Transverse colon (tissue), 4 donors: Measurements from ENCODE around the gene NCK2. TPM values are rescaled to one million over a fixed set of nuclear protein-coding genes. Genes with fewer than 3 reads are reported as not detected.
"Not testable (repeated sequence)": the region's sequence is repeated elsewhere in the genome, so short reads cannot be mapped to it uniquely, and the experiment has no call there.

Source experiments
- DNase-seq: peaks from one replicate; pipeline ENCODE4 v3.0.0-alpha.2; 2019
- H3K27ac ChIP-seq, 4 donors: fragments of 200-600 bp; sonication (generic); 2 replicates each; pipeline ENCODE4 v1.5.1; 2016 to 2018; ENCODE audit warnings: inconsistent platforms in 4 of 4
- H3K27me3 ChIP-seq: fragments of 200-600 bp; sonication (generic); 2 replicates; pipeline ENCODE4 v1.5.1; 2017; ENCODE audit warnings: inconsistent platforms
- H3K36me3 ChIP-seq, 4 donors: fragments of 200-600 bp; sonication (generic); 2 replicates each; pipeline ENCODE4 v1.5.1; 2017 to 2019; ENCODE audit warnings: inconsistent platforms in 4 of 4
- H3K4me1 ChIP-seq, 4 donors: fragments of 200-600 bp; sonication (generic); 2 replicates each; pipeline ENCODE4 v1.5.1; 2017 to 2020; ENCODE audit warnings: inconsistent platforms in 4 of 4
- H3K4me3 ChIP-seq, 4 donors: fragments of 200-600 bp; sonication (generic); 1 replicate in 1 of 4; 2 replicates in 3 of 4; pipeline versions ENCODE4 v1.5.1 to v1.6.1; 2017 to 2019; ENCODE audit warnings: inconsistent platforms in 4 of 4
- H3K9me3 ChIP-seq, 2 donors: fragments of 200-600 bp; sonication (generic); 2 replicates each; pipeline ENCODE4 v1.5.1; 2017 to 2019; ENCODE audit warnings: inconsistent platforms in 2 of 2
- CTCF ChIP-seq, 5 experiments: fragments of 200-600 bp in 3 of 5; fragments of 450-650 bp in 2 of 5; sonication (generic) in 3 of 5; IDR thresholded peaks; 1 replicate in 2 of 5; 2 replicates in 3 of 5; pipeline ENCODE4 v1.5.1; 2016 to 2017; ENCODE audit warnings: antibody characterized with exemption in 5 of 5, inconsistent platforms in 3 of 5, mild to moderate bottlenecking in 2 of 5, moderate library complexity in 1 of 5
- EP300 ChIP-seq: sonication (generic); formaldehyde crosslinking; IDR thresholded peaks from one replicate; pipeline ENCODE4 v1.6.1; 2017; ENCODE audit warnings: antibody characterized with exemption, low read depth
- POLR2A ChIP-seq: fragments of 450-650 bp; IDR thresholded peaks from one replicate; pipeline ENCODE4 v1.6.1; 2016; ENCODE audit warnings: antibody characterized with exemption, mild to moderate bottlenecking, moderate library complexity
- POLR2AphosphoS5 ChIP-seq, 3 donors: sonication (generic); formaldehyde crosslinking; IDR thresholded peaks; one replicate each; pipeline ENCODE4 v1.6.1; 2016; ENCODE audit warnings: antibody characterized with exemption in 3 of 3
- WGBS, 2 donors: methylation state at CpG; one replicate each; pipeline ENCODE4 v1.1.5; 2018; ENCODE audit warnings: low coverage in 1 of 2; 5-methylcytosine and 5-hydroxymethylcytosine counted together
- in situ Hi-C, 4 donors: fragments of 200-750 bp; cut with MboI; loops; one replicate each; pipeline versions ENCODE4 v1.15.0 to v1.15.1; 2017; ENCODE audit warnings: low sequenced_read_pairs in 3 of 4, low pct_ligation_motif_present in 1 of 4, low pct_unique_long_range_greater_than_20kb in 1 of 4
- intact Hi-C: fragments of 100-400 bp; cut with DNase I; formaldehyde crosslinking; loops from one replicate; pipeline ENCODE4 v1.15.1; 2023; ENCODE audit warnings: low total_unique reads
- total RNA-seq, 4 donors: library from RNA; depleted of rRNA; stranded (reverse); fragments of >200 nt; gene quantifications; one replicate each; pipeline ENCODE4 v1.1.0, GENCODE V29; 2016

NCK2 gene
- total RNA-seq, 4 donors from 2014 or later: 42.2 to 74.1 (median 59.9) TPM

GRCh38 chr2:105756435-105756834, 11.7 kb downstream of the NCK2 start:
- 87% methylated on average over 4 of the region's 4 CpGs; no CpG with 5 or more reads in 1 of the 2 donors for WGBS, 2 donors
- in situ Hi-C loops: no loop called here
- Histone ChIP-seq H3K4me3 (no peak overlapping the region), H3K27me3 (no peaks in the 10 kb centered on the region), H3K27ac (no peak overlapping the region), H3K36me3 (no peaks in the 10 kb centered on the region), H3K4me1 (peaks cover 7 to 46% (median 16%) of the 10 kb centered on the region in 4 donors), H3K9me3 (no peaks in the 10 kb centered on the region)
- TF ChIP-seq POLR2AphosphoS5 (IDR thresholded peaks at IDR 0.05): no peak
- TF ChIP-seq POLR2A: no peak
- TF ChIP-seq CTCF (IDR thresholded peaks at IDR 0.05): no peak
- TF ChIP-seq EP300: no peak
- DNase-seq: no peak
- intact Hi-C loops: no loop called here

- H3K36me3 ChIP-seq, intact Hi-C loops, H3K4me3 ChIP-seq, in situ Hi-C loops, DNase-seq, H3K27me3 ChIP-seq, H3K9me3 ChIP-seq, H3K27ac ChIP-seq: not testable (repeated sequence)
- H3K4me1 ChIP-seq: peaks cover 7 to 50% (median 16%) of the 10 kb centered on the region in 4 donors
- 75 to 82% methylated on average over 7 to 10 of the region's 10 CpGs for WGBS, 2 donors
Measured at GRCh38 chr2:105756865-105757264, 12.2 kb downstream of the NCK2 start.

GRCh38 chr2:105757433-105757832, 12.7 kb downstream of the NCK2 start:
- intact Hi-C loops: no loop called here
- Histone ChIP-seq H3K27ac (no peak overlapping the region), H3K4me3 (no peak overlapping the region), H3K36me3 (no peaks in the 10 kb centered on the region), H3K9me3 (no peaks in the 10 kb centered on the region), H3K27me3 (no peaks in the 10 kb centered on the region), H3K4me1 (peaks cover 7 to 56% (median 16%) of the 10 kb centered on the region in 4 donors)
- WGBS, 2 donors: 81 to 88% methylated on average over 3 to 4 of the region's 4 CpGs
- TF ChIP-seq CTCF (IDR thresholded peaks at IDR 0.05) (no peak), EP300 (no peak), POLR2A (no peak), POLR2AphosphoS5 (IDR thresholded peaks at IDR 0.05) (no peak)
- no peak for DNase-seq
- in situ Hi-C loops: no loop called here

GRCh38 chr2:105760191-105760590, 15.5 kb downstream of the NCK2 start:
- Histone ChIP-seq H3K4me1 (peaks cover 7 to 41% (median 10%) of the 10 kb centered on the region in 4 donors), H3K9me3 (no peaks in the 10 kb centered on the region), H3K4me3 (no peak overlapping the region), H3K27ac (no peak overlapping the region), H3K27me3 (no peaks in the 10 kb centered on the region), H3K36me3 (no peaks in the 10 kb centered on the region)
- TF ChIP-seq CTCF (IDR thresholded peaks at IDR 0.05) (no peak), EP300 (no peak), POLR2A (no peak), POLR2AphosphoS5 (IDR thresholded peaks at IDR 0.05) (no peak)
- no peak for DNase-seq
- in situ Hi-C loops: no loop called here
- 87 to 96% methylated on average over 8 of the region's 8 CpGs for WGBS, 2 donors
- intact Hi-C loops: no loop called here

GRCh38 chr2:105760639-105761337, 16.1 kb downstream of the NCK2 start:
- no peak for TF ChIP-seq EP300
- TF ChIP-seq CTCF (IDR thresholded peaks at IDR 0.05): no peak
- TF ChIP-seq POLR2A: no peak
- TF ChIP-seq POLR2AphosphoS5 (IDR thresholded peaks at IDR 0.05): no peak
- no peak for DNase-seq
- 88% methylated on average over 12 of the region's 12 CpGs; no CpG with 5 or more reads in 1 of the 2 donors for WGBS, 2 donors
- in situ Hi-C loops: no loop called here
- peaks cover 4 to 35% (median 6%) of the 10 kb centered on the region in 4 donors for H3K4me1 ChIP-seq
- no peaks in the 10 kb centered on the region for H3K9me3 ChIP-seq
- no peak overlapping the region for H3K4me3 ChIP-seq
- H3K27me3 ChIP-seq: no peaks in the 10 kb centered on the region
- intact Hi-C loops: no loop called here
- no peaks in the 10 kb centered on the region for H3K36me3 ChIP-seq
- H3K27ac ChIP-seq: no peak overlapping the region
